Large intestine (tissue), 12 donors: ENCODE data around the gene ZNF8. TPM values are rescaled to one million over a fixed set of nuclear protein-coding genes. Genes with fewer than 3 reads are reported as not detected.
"Not testable (repeated sequence)": the region's sequence is repeated elsewhere in the genome, so short reads cannot be mapped to it uniquely, and the experiment has no call there.

Experiments used
- DNase-seq, 2 donors: peaks; one replicate each; pipeline versions ENCODE4 v3.0.0 to v3.0.0-alpha.2; 2013
- H3K27ac ChIP-seq: one replicate; pipeline ENCODE4 v1.5.1; 2013; ENCODE audit warnings: low read length
- H3K27me3 ChIP-seq: 2 replicates; pipeline ENCODE4 v1.6.1; 2013; ENCODE audit warnings: low read length; ENCODE audit not compliant: control insufficient read depth, insufficient read depth
- H3K36me3 ChIP-seq: 2 replicates; pipeline ENCODE4 v1.6.1; 2013; ENCODE audit warnings: low read length; ENCODE audit not compliant: control insufficient read depth, insufficient read depth
- H3K4me1 ChIP-seq: one replicate; pipeline ENCODE4 v1.6.1; 2013; ENCODE audit warnings: low read length; ENCODE audit not compliant: control insufficient read depth, insufficient read depth
- H3K4me3 ChIP-seq: one replicate; pipeline ENCODE4 v1.5.1; 2013; ENCODE audit warnings: low read length
- H3K9me3 ChIP-seq: one replicate; pipeline ENCODE4 v1.6.1; 2013; ENCODE audit warnings: mild to moderate bottlenecking, low read depth, low read length, moderate library complexity; ENCODE audit not compliant: control insufficient read depth
- WGBS: methylation state at CpG from one replicate; pipeline ENCODE4 v1.1.5; 2013; ENCODE audit warnings: low lambda C conversion rate; ENCODE audit not compliant: insufficient coverage; 5-methylcytosine and 5-hydroxymethylcytosine counted together
- long read RNA-seq, 11 donors: transcript quantifications; one replicate each; lab custom pipeline, GENCODE V29; 2026
- polyA plus RNA-seq: library from polyadenylated mRNA; unstranded; fragments of 120-200 nt; gene quantifications from one replicate; pipeline ENCODE4 v1.2.1, GENCODE V29; 2013

The ZNF8 gene
- polyA plus RNA-seq = 5.1 TPM
- long read RNA-seq, donor 1, full-length matches to known transcripts = 1 of 1 reads
- long read RNA-seq, donor 1, partial matches to known transcripts = 0 of 1 reads
- long read RNA-seq, donor 1, other reads (novel, unspliced or antisense) = 0 of 1 reads
- long read RNA-seq, donor 2 = 0 reads
- long read RNA-seq, donor 3, full-length matches to known transcripts = 6 of 6 reads
- long read RNA-seq, donor 3, partial matches to known transcripts = 0 of 6 reads
- long read RNA-seq, donor 3, other reads (novel, unspliced or antisense) = 0 of 6 reads
- long read RNA-seq, donor 4 = 0 reads
- long read RNA-seq, donor 5 = 0 reads
- long read RNA-seq, donor 6, full-length matches to known transcripts = 2 of 2 reads
- long read RNA-seq, donor 6, partial matches to known transcripts = 0 of 2 reads
- long read RNA-seq, donor 6, other reads (novel, unspliced or antisense) = 0 of 2 reads
- long read RNA-seq, donor 7, full-length matches to known transcripts = 1 of 1 reads
- long read RNA-seq, donor 7, partial matches to known transcripts = 0 of 1 reads
- long read RNA-seq, donor 7, other reads (novel, unspliced or antisense) = 0 of 1 reads
- long read RNA-seq, donor 8, full-length matches to known transcripts = 3 of 3 reads
- long read RNA-seq, donor 8, partial matches to known transcripts = 0 of 3 reads
- long read RNA-seq, donor 8, other reads (novel, unspliced or antisense) = 0 of 3 reads
- long read RNA-seq, donor 9, full-length matches to known transcripts = 1 of 1 reads
- long read RNA-seq, donor 9, partial matches to known transcripts = 0 of 1 reads
- long read RNA-seq, donor 9, other reads (novel, unspliced or antisense) = 0 of 1 reads
- long read RNA-seq, donor 10, full-length matches to known transcripts = 3 of 3 reads
- long read RNA-seq, donor 10, partial matches to known transcripts = 0 of 3 reads
- long read RNA-seq, donor 10, other reads (novel, unspliced or antisense) = 0 of 3 reads
- long read RNA-seq, donor 11, full-length matches to known transcripts = 1 of 1 reads
- long read RNA-seq, donor 11, partial matches to known transcripts = 0 of 1 reads
- long read RNA-seq, donor 11, other reads (novel, unspliced or antisense) = 0 of 1 reads

GRCh38 chr19:58278541-58279041 lies at the start of gene ZNF8:
ZNF8 (plus strand) TSS chr19:58278955; CDS start chr19:58279082, 127 bp downstream.
- Histone ChIP-seq H3K27ac (peak within 1 kb of the TSS; percentile 85), H3K9me3 (peaks cover 14% of the 10 kb centered on the region), H3K4me1 (no peaks in the 10 kb centered on the region), H3K4me3 (peak within 1 kb of the TSS; percentile 100), H3K36me3 (peaks cover 19% of the 10 kb centered on the region), H3K27me3 (no peaks in the 10 kb centered on the region)
- DNase-seq = peak; percentile 99 to 100
- no CpG with 5 or more reads among the region's 42 CpGs for WGBS

- H3K4me1 ChIP-seq = peaks cover 11% of the 10 kb centered on the region
- WGBS = no CpG with 5 or more reads among the region's 13 CpGs
- peaks cover 44% of the 10 kb centered on the region for H3K36me3 ChIP-seq
- H3K9me3 ChIP-seq = peaks cover 39% of the 10 kb centered on the region
- peak; percentile 28 to 51 for DNase-seq
- peak overlapping the region; percentile 88 for H3K27ac ChIP-seq
- peak overlapping the region; percentile 86 for H3K4me3 ChIP-seq
- no peaks in the 10 kb centered on the region for H3K27me3 ChIP-seq
These were observed 49.5 kb upstream of the ZNF8 start for GRCh38 chr19:58229255-58229639.

- Histone ChIP-seq H3K4me1 (no peaks in the 10 kb centered on the region), H3K27ac (no peak overlapping the region), H3K9me3 (peaks cover 75% of the 10 kb centered on the region), H3K36me3 (peaks cover 65% of the 10 kb centered on the region), H3K27me3 (no peaks in the 10 kb centered on the region), H3K4me3 (no peak overlapping the region)
- DNase-seq = no peak
- WGBS = no CpG with 5 or more reads among the region's 10 CpGs
These were observed 41.4 kb upstream of the ZNF8 start for GRCh38 chr19:58237324-58237723.

GRCh38 chr19:58243351-58243750 lies 35.4 kb upstream of the ZNF8 start:
- peaks cover 79% of the 10 kb centered on the region for H3K36me3 ChIP-seq
- no peak overlapping the region for H3K4me3 ChIP-seq
- no peak overlapping the region for H3K27ac ChIP-seq
- H3K9me3 ChIP-seq = peaks cover 95% of the 10 kb centered on the region
- no peaks in the 10 kb centered on the region for H3K27me3 ChIP-seq
- WGBS = no CpG with 5 or more reads among the region's 6 CpGs
- no peaks in the 10 kb centered on the region for H3K4me1 ChIP-seq
- no peak for DNase-seq

- DNase-seq = no peak
- Histone ChIP-seq H3K36me3 (peaks cover 78% of the 10 kb centered on the region), H3K27me3 (no peaks in the 10 kb centered on the region), H3K27ac (no peak overlapping the region), H3K4me3 (no peak overlapping the region), H3K9me3 (peaks cover 62% of the 10 kb centered on the region), H3K4me1 (no peaks in the 10 kb centered on the region)
- WGBS = no CpG with 5 or more reads among the region's 3 CpGs
These were observed 29.9 kb upstream of the ZNF8 start for GRCh38 chr19:58248886-58249285.

- Histone ChIP-seq H3K4me1 (no peaks in the 10 kb centered on the region), H3K4me3 (no peak overlapping the region), H3K36me3 (peaks cover 68% of the 10 kb centered on the region), H3K9me3 (peaks cover 60% of the 10 kb centered on the region), H3K27ac (no peak overlapping the region), H3K27me3 (no peaks in the 10 kb centered on the region)
- DNase-seq = peak in 1 of 2 donors; percentile 22
- WGBS = 100% methylated on average over 2 of the region's 2 CpGs
These were observed 26.6 kb upstream of the ZNF8 start for GRCh38 chr19:58252102-58252685.

GRCh38 chr19:58258259-58258658 lies 20.5 kb upstream of the ZNF8 start:
- not testable (repeated sequence) for H3K4me3 ChIP-seq, H3K27me3 ChIP-seq, H3K27ac ChIP-seq, H3K4me1 ChIP-seq, DNase-seq
- WGBS = no CpG with 5 or more reads among the region's 4 CpGs
- Histone ChIP-seq H3K9me3 (peaks cover 92% of the 10 kb centered on the region), H3K36me3 (peaks cover 84% of the 10 kb centered on the region)

- no peaks in the 10 kb centered on the region for H3K4me1 ChIP-seq
- H3K27me3 ChIP-seq = no peaks in the 10 kb centered on the region
- peaks cover 62% of the 10 kb centered on the region for H3K36me3 ChIP-seq
- H3K9me3 ChIP-seq = peaks cover 96% of the 10 kb centered on the region
- DNase-seq = no peak
- WGBS = no CpG with 5 or more reads among the region's 3 CpGs
- no peak overlapping the region for H3K4me3 ChIP-seq
- no peak overlapping the region for H3K27ac ChIP-seq
These were observed 17.2 kb upstream of the ZNF8 start for GRCh38 chr19:58261600-58261967.

GRCh38 chr19:58261968-58262921 lies 16.5 kb upstream of the ZNF8 start:
- Histone ChIP-seq H3K27me3 (no peaks in the 10 kb centered on the region), H3K27ac (no peak overlapping the region), H3K4me1 (no peaks in the 10 kb centered on the region), H3K9me3 (peaks cover 96% of the 10 kb centered on the region), H3K36me3 (peaks cover 60% of the 10 kb centered on the region), H3K4me3 (no peak overlapping the region)
- DNase-seq = no peak
- 100% methylated on average over 4 of the region's 19 CpGs for whole genome bisulfite sequencing
